HepG2 (cell line): ENCODE data around the gene EIF6. TPM values are rescaled to one million over a fixed set of nuclear protein-coding genes. Genes with fewer than 3 reads are reported as not detected.

Experiments
- HNRNPH1 ChIP-seq: fragments of 200-400 bp; formaldehyde crosslinking; optimal IDR thresholded peaks from 2 replicates; pipeline ENCODE3; 2017; ENCODE audit warnings: mild to moderate bottlenecking, low read depth, low read length
- KLF9 ChIP-seq: IDR thresholded peaks from 2 replicates; pipeline ENCODE4 v1.6.1; 2016; ENCODE audit warnings: low read depth
- POLR2A ChIP-seq, 2 experiments: IDR thresholded peaks; 2 replicates each; pipeline ENCODE4 v1.6.1; 2011; ENCODE audit warnings: low read depth in 2 of 2, low read length in 2 of 2, mild to moderate bottlenecking in 1 of 2, moderate library complexity in 1 of 2; ENCODE audit not compliant: insufficient read depth in 1 of 2
- ZKSCAN5 ChIP-seq: sonication (generic); formaldehyde crosslinking; IDR thresholded peaks from 2 replicates; pipeline ENCODE4 v1.5.1; 2020; ENCODE audit warnings: mild to moderate bottlenecking, missing genetic modification reagents
- ZSCAN21 ChIP-seq: sonication (generic); formaldehyde crosslinking; IDR thresholded peaks from 2 replicates; pipeline ENCODE4 v1.8.0; 2022; ENCODE audit warnings: mild to moderate bottlenecking, missing genetic modification reagents, moderate library complexity, borderline replicate concordance
- polyA plus RNA-seq, 8 experiments: library from polyadenylated mRNA; depleted of rRNA in 3 of 8; stranded (reverse) in 7 of 8; unstranded in 1 of 8; fragments of >200 nt; fragmentation: Illumina TruSeq in 4 of 8; extraction: Trizol in 4 of 8; gene quantifications; 2 replicates each; pipeline versions ENCODE4 v1.2.1 to v1.2.3, GENCODE V29; 2011 to 2016; ENCODE audit warnings: low read depth in 4 of 8, missing spikeins in 1 of 8, mixed read lengths in 1 of 8; ENCODE audit not compliant: insufficient read depth in 1 of 8
- total RNA-seq, 5 experiments: library from RNA; depleted of rRNA; stranded (reverse); fragments of >200 nt; fragmentation: Illumina TruSeq; extraction: Trizol; gene quantifications; 2 replicates each; pipeline ENCODE4 v1.2.3, GENCODE V29; 2016; ENCODE audit warnings: low read depth in 1 of 5
- TF ChIP-seq, protein P1 (sequence below): sonication (generic); formaldehyde crosslinking; IDR thresholded peaks from 2 replicates; pipeline ENCODE4 v1.5.0; 2020; ENCODE audit warnings: missing genetic modification reagents, mild to moderate bottlenecking, borderline replicate concordance
- TF ChIP-seq, protein P2 (sequence below): sonication (generic); formaldehyde crosslinking; IDR thresholded peaks from 2 replicates; pipeline ENCODE4 v1.8.0; 2022; ENCODE audit warnings: low read depth, missing genetic modification reagents
- TF ChIP-seq, protein P3 (sequence below), 2 experiments: sonication (generic) in 1 of 2; formaldehyde crosslinking in 1 of 2; IDR thresholded peaks; 2 replicates each; pipeline versions ENCODE4 v1.5.1 to v1.6.1; 2011 to 2020; ENCODE audit warnings: borderline replicate concordance in 1 of 2, low read depth in 1 of 2, low read length in 1 of 2, mild to moderate bottlenecking in 1 of 2, missing genetic modification reagents in 1 of 2, moderate library complexity in 1 of 2

EIF6 gene
- total and polyA plus RNA-seq, 2 of the 13 experiments (the other 11 are each of a cell fraction or from before 2014, with no cell fraction given) = 462 to 466 TPM

DNA sequence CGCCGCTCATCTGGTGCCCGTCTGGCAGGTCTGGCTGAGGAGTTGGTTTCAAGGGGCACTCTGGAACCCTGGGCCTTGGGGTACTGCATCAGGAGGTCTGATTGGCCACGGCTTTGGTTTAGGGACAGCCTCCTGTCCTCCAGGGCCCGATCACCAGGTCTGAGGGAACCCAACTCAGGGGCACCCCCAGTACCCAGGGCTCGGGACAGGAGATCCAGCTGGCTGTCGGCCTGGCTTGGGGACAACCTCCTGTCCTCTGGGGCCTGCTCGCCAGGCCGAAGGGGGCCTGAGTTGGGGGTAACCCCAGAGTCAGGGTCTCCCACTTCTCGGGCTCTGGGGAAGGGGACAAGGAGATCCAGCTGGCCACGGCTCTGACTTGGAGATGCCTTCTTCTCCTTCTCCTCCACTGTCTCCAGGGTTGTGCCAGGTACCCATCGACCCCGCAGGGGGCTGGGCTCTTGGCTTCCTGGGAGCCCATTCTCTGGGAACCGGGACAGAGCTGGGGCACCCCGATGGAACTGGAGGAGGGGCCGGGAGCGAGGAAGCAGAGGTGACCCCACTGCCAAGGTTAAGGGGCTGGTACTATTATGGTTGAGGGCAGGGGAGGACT, 2.4 kb upstream of the EIF6 start (continued):
- TF ChIP-seq, protein P1, sequence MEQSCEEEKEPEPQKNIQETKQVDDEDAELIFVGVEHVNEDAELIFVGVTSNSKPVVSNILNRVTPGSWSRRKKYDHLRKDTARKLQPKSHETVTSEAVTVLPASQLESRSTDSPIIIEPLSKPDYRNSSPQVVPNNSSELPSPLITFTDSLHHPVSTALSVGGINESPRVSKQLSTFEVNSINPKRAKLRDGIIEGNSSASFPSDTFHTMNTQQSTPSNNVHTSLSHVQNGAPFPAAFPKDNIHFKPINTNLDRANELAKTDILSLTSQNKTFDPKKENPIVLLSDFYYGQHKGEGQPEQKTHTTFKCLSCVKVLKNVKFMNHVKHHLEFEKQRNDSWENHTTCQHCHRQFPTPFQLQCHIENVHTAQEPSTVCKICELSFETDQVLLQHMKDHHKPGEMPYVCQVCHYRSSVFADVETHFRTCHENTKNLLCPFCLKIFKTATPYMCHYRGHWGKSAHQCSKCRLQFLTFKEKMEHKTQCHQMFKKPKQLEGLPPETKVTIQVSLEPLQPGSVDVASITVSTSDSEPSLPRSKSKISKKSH (CRISPR knock-in tag) = no peak
- TF ChIP-seq ZKSCAN5 (0 out of 2 replicates have a peak, but pooled peaks have one; percentile 17), KLF9 (no peak), ZSCAN21 (CRISPR knock-in tag) (no peak), HNRNPH1 (peak; percentile 6), POLR2A (IDR thresholded peaks at IDR 0.05; ENCODE audit: insufficient read depth in 1 of 2, low read depth in 2 of 2, low read length in 2 of 2) (no peak)
- TF ChIP-seq, protein P2, sequence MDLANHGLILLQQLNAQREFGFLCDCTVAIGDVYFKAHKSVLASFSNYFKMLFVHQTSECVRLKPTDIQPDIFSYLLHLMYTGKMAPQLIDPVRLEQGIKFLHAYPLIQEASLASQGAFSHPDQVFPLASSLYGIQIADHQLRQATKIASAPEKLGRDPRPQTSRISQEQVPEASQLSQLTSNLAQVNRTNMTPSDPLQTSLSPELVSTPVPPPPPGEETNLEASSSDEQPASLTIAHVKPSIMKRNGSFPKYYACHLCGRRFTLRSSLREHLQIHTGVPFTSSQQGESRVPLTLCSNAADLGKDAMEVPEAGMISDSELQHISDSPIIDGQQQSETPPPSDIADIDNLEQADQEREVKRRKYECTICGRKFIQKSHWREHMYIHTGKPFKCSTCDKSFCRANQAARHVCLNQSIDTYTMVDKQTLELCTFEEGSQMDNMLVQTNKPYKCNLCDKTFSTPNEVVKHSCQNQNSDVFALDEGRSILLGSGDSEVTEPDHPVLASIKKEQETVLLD (CRISPR knock-in tag) = 0 out of 2 replicates have a peak, but pooled peaks have one; percentile 50
- TF ChIP-seq, protein P3, sequence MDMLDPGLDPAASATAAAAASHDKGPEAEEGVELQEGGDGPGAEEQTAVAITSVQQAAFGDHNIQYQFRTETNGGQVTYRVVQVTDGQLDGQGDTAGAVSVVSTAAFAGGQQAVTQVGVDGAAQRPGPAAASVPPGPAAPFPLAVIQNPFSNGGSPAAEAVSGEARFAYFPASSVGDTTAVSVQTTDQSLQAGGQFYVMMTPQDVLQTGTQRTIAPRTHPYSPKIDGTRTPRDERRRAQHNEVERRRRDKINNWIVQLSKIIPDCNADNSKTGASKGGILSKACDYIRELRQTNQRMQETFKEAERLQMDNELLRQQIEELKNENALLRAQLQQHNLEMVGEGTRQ (IDR thresholded peaks at IDR 0.05; ENCODE audit: low read depth, low read length) = no peak
- TF ChIP-seq, protein P3 (CRISPR knock-in tag; IDR thresholded peaks at IDR 0.05; ENCODE audit: borderline replicate concordance) = no peak
- TF ChIP-seq, all 625 proteins: peak for 37
